ENCODE measurements around the gene RLN3. TPM values are rescaled to one million over a fixed set of nuclear protein-coding genes. Genes with fewer than 3 reads are reported as not detected.
A peak's percentile ranks its signal among the peaks of the same experiment; 100 is the strongest.

Gene RLN3
- total and polyA plus RNA-seq, 2 donors from 2014 or later: not detected

GRCh38 chr19:14006766-14007562 lies 21.0 kb upstream of the RLN3 start:
- peak overlapping the region; percentile 97 to 100 for H3K27ac ChIP-seq (ENCODE audit: low read depth in 2 of 2, low read length in 2 of 2)
- FAIRE-seq: no peak
- no peaks in the 10 kb centered on the region for H3K27me3 ChIP-seq (ENCODE audit: control insufficient read depth, insufficient read depth, low read length)
- DNase-seq: peak in 1 of 5 donors; percentile 96
- no peak for TF ChIP-seq CTCF (IDR thresholded peaks at IDR 0.05; ENCODE audit: borderline replicate concordance, extremely low read depth, insufficient read depth)
- H3K4me3 ChIP-seq (ENCODE audit: low read length in 3 of 3): peak overlapping the region; percentile 66 to 97 (median 92)
- no peaks in the 10 kb centered on the region for H3K9me3 ChIP-seq (ENCODE audit: control insufficient read depth in 2 of 3, insufficient read depth in 1 of 3, low read length in 3 of 3)
- intact Hi-C loops (cut with DNase I): no loop called here
- peak overlapping the region; percentile 61 to 98 (median 92) for H3K9ac ChIP-seq (ENCODE audit: low read length in 3 of 3)
- no peaks in the 10 kb centered on the region for H3K36me3 ChIP-seq (ENCODE audit: control insufficient read depth in 2 of 3, insufficient read depth in 3 of 3, low read length in 3 of 3)
- H3K4me1 ChIP-seq (ENCODE audit: control insufficient read depth in 2 of 3, insufficient read depth in 2 of 3, low read depth in 1 of 3, low read length in 3 of 3): peaks cover 0 to 23% (median 21%) of the 10 kb centered on the region in 3 donors

GRCh38 chr19:14012378-14012915 lies 15.5 kb upstream of the RLN3 start:
- no peaks in the 10 kb centered on the region for H3K9me3 ChIP-seq (ENCODE audit: control insufficient read depth in 2 of 3, insufficient read depth in 1 of 3, low read length in 3 of 3)
- no peak overlapping the region for H3K9ac ChIP-seq (ENCODE audit: low read length in 3 of 3)
- intact Hi-C loops (cut with DNase I): no loop called here
- H3K36me3 ChIP-seq (ENCODE audit: control insufficient read depth in 2 of 3, insufficient read depth in 3 of 3, low read length in 3 of 3): no peaks in the 10 kb centered on the region
- no peak for FAIRE-seq
- no peak overlapping the region for H3K27ac ChIP-seq (ENCODE audit: low read depth in 2 of 2, low read length in 2 of 2)
- H3K4me1 ChIP-seq (ENCODE audit: control insufficient read depth in 2 of 3, insufficient read depth in 2 of 3, low read depth in 1 of 3, low read length in 3 of 3): no peaks in the 10 kb centered on the region
- TF ChIP-seq CTCF (IDR thresholded peaks at IDR 0.05; ENCODE audit: borderline replicate concordance, extremely low read depth, insufficient read depth): no peak
- DNase-seq: no peak
- H3K4me3 ChIP-seq (ENCODE audit: low read length in 3 of 3): no peak overlapping the region
- no peaks in the 10 kb centered on the region for H3K27me3 ChIP-seq (ENCODE audit: control insufficient read depth, insufficient read depth, low read length)

- Histone ChIP-seq H3K4me3 (ENCODE audit: low read length in 3 of 3) (no peak overlapping the region), H3K4me1 (ENCODE audit: control insufficient read depth in 2 of 3, insufficient read depth in 2 of 3, low read depth in 1 of 3, low read length in 3 of 3) (no peaks in the 10 kb centered on the region), H3K36me3 (ENCODE audit: control insufficient read depth in 2 of 3, insufficient read depth in 3 of 3, low read length in 3 of 3) (no peaks in the 10 kb centered on the region), H3K27me3 (ENCODE audit: control insufficient read depth, insufficient read depth, low read length) (no peaks in the 10 kb centered on the region), H3K27ac (ENCODE audit: low read depth in 2 of 2, low read length in 2 of 2) (no peak overlapping the region), H3K9ac (ENCODE audit: low read length in 3 of 3) (no peak overlapping the region), H3K9me3 (ENCODE audit: control insufficient read depth in 2 of 3, insufficient read depth in 1 of 3, low read length in 3 of 3) (no peaks in the 10 kb centered on the region)
- TF ChIP-seq CTCF (IDR thresholded peaks at IDR 0.05; ENCODE audit: borderline replicate concordance, extremely low read depth, insufficient read depth): no peak
- DNase-seq (peak in 2 of 5 donors; percentile 28 to 40), FAIRE-seq (no peak)
- intact Hi-C loops (cut with DNase I): no loop called here
These were observed 12.4 kb upstream of the RLN3 start for GRCh38 chr19:14015524-14016035.
